PC-3 (cell line): ENCODE measurements around the gene TXNDC17. TPM values are rescaled to one million over a fixed set of nuclear protein-coding genes. Genes with fewer than 3 reads are reported as not detected.
"Not testable (repeated sequence)": the region's sequence is repeated elsewhere in the genome, so short reads cannot be mapped to it uniquely, and the experiment has no call there.

Experiments
- ATAC-seq: fragments of 200-7000 bp; cut with Tn5 transposase; 2 replicates; pipeline ENCODE4 v1.9.1; 2020; ENCODE audit warnings: mild to moderate bottlenecking, moderate library complexity
- BruUV-seq: library from RNA; stranded (reverse); fragments of 400-500 nt; replicated peaks from 2 replicates; lab custom pipeline; 2021; lab: Mats Ljungman, UMichigan
- CTCF ChIA-PET: fragments of 300-600 bp; sonication (Branson Sonifier 250); formaldehyde crosslinking; loops from one replicate; lab custom pipeline; 2022; ENCODE audit warnings: antibody characterized with exemption; lab: Charles Lee
- POLR2A ChIA-PET: fragments of 300-600 bp; sonication (Branson Sonifier 250); formaldehyde crosslinking; loops from one replicate; lab custom pipeline; 2022; ENCODE audit warnings: antibody characterized with exemption; ENCODE audit not compliant: unreplicated experiment; lab: Charles Lee
- DNase-seq: peaks from one replicate; pipeline ENCODE4 v3.0.0-alpha.2; 2015
- H2AFZ ChIP-seq: fragments of 300-600 bp; sonication (generic); 2 replicates; pipeline ENCODE4 v1.6.0; 2016; ENCODE audit warnings: antibody characterized with exemption, low read length
- H3F3A ChIP-seq: fragments of 300-600 bp; sonication (generic); one replicate; pipeline ENCODE4 v1.6.0; 2017; ENCODE audit warnings: antibody characterized with exemption, low read length, control low read depth, mild to moderate bottlenecking; ENCODE audit not compliant: unreplicated experiment
- H3K27ac ChIP-seq: fragments of 300-600 bp; sonication (generic); 2 replicates; pipeline ENCODE4 v1.5.1; 2016; ENCODE audit warnings: mild to moderate bottlenecking, low read length
- H3K27me3 ChIP-seq: fragments of 300-600 bp; sonication (generic); 2 replicates; pipeline ENCODE4 v1.6.1; 2016; ENCODE audit warnings: low read length, mixed read lengths
- H3K36me3 ChIP-seq: fragments of 300-600 bp; sonication (generic); 2 replicates; pipeline ENCODE4 v1.6.1; 2016; ENCODE audit warnings: low read depth, mixed run types, low read length, mixed read lengths
- H3K4me1 ChIP-seq: fragments of 300-600 bp; sonication (generic); 2 replicates; pipeline ENCODE4 v1.5.1; 2016; ENCODE audit warnings: low read length; ENCODE audit not compliant: insufficient read depth
- H3K4me2 ChIP-seq: fragments of 300-600 bp; sonication (generic); 2 replicates; pipeline ENCODE4 v1.6.0; 2016; ENCODE audit warnings: low read length
- H3K4me3 ChIP-seq: fragments of 300-600 bp; sonication (generic); 2 replicates; pipeline ENCODE4 v1.5.1; 2016; ENCODE audit warnings: mild to moderate bottlenecking, low read length, mixed read lengths
- H3K79me2 ChIP-seq: fragments of 300-600 bp; sonication (generic); 2 replicates; pipeline ENCODE4 v1.6.1; 2017; ENCODE audit warnings: low read length, mixed read lengths
- H3K9ac ChIP-seq: fragments of 300-600 bp; sonication (generic); 2 replicates; pipeline ENCODE4 v1.6.0; 2016; ENCODE audit warnings: mild to moderate bottlenecking, low read length
- H3K9me2 ChIP-seq: fragments of 300-600 bp; sonication (generic); replicated peaks from 2 replicates; pipeline ENCODE4 v1.6.1; 2016; ENCODE audit warnings: mixed run types, low read length, mixed read lengths
- H3K9me3 ChIP-seq: fragments of 300-600 bp; sonication (generic); 2 replicates; pipeline ENCODE4 v1.6.1; 2016; ENCODE audit warnings: low read length, mixed read lengths
- H4K20me1 ChIP-seq: fragments of 300-600 bp; sonication (generic); 2 replicates; pipeline ENCODE4 v1.6.1; 2016; ENCODE audit warnings: low read length, mixed read lengths
- CTCF ChIP-seq: fragments of 300-600 bp; sonication (generic); conservative IDR thresholded peaks from 2 replicates; pipeline ENCODE4 v1.5.1; 2017; ENCODE audit warnings: antibody characterized with exemption, low read depth, mild to moderate bottlenecking, low read length
- EZH2 ChIP-seq: fragments of 300-600 bp; sonication (generic); IDR thresholded peaks from one replicate; pipeline ENCODE4 v1.6.1; 2017; ENCODE audit warnings: antibody characterized with exemption, mild to moderate bottlenecking, low read length; ENCODE audit not compliant: unreplicated experiment
- EZH2phosphoT487 ChIP-seq: fragments of 300-600 bp; sonication (generic); IDR thresholded peaks from 2 replicates; pipeline ENCODE4 v1.6.1; 2018; ENCODE audit warnings: mild to moderate bottlenecking, antibody characterized with exemption, low read length, borderline replicate concordance
- intact Hi-C: fragments of 100-400 bp; cut with micrococcal nuclease; formaldehyde crosslinking; loops from 2 replicates; pipeline ENCODE4 v1.9.0; 2023
- total RNA-seq: library from RNA; depleted of rRNA; stranded (reverse); fragments of >200 nt; gene quantifications from 2 replicates; pipeline ENCODE4 v1.2.3, GENCODE V29; 2014

TXNDC17 gene
- total RNA-seq, 1 experiment from 2014 or later: 248 TPM

- Histone ChIP-seq H3K36me3 (no peaks in the 10 kb centered on the region), H3K9ac (no peak overlapping the region), H3K27ac (no peak overlapping the region), H3K9me2 (no peaks in the 10 kb centered on the region), H3F3A (no peaks in the 10 kb centered on the region), H3K79me2 (no peaks in the 10 kb centered on the region), H3K4me2 (no peak overlapping the region), H4K20me1 (no peaks in the 10 kb centered on the region), H3K4me3 (no peak overlapping the region), H2AFZ (no peak overlapping the region), H3K9me3 (no peaks in the 10 kb centered on the region), H3K4me1 (no peaks in the 10 kb centered on the region), H3K27me3 (no peaks in the 10 kb centered on the region)
- TF ChIP-seq CTCF (no peak), EZH2phosphoT487 (no peak), EZH2 (no peak)
- ChIA-PET POLR2A (no interaction called here), CTCF (no interaction called here)
- BruUV-seq: no TSS peak
- no peak for DNase-seq
- ATAC-seq: no peak
- intact Hi-C loops: no loop called here
These were observed 48.1 kb downstream of the TXNDC17 start for GRCh38 chr17:6688944-6689343.

- no peak for DNase-seq
These were observed 49.8 kb downstream of the TXNDC17 start for GRCh38 chr17:6690641-6691040.

GRCh38 chr17:6691546-6691945 is 50.7 kb downstream of the TXNDC17 start:
- ATAC-seq: no peak
- no TSS peak for BruUV-seq
- CTCF ChIA-PET: no interaction called here

More at GRCh38 chr17:6690641-6691040, 49.8 kb downstream of the TXNDC17 start:
- Histone ChIP-seq H3K79me2 (no peaks in the 10 kb centered on the region), H3K4me1 (no peaks in the 10 kb centered on the region), H3K36me3 (no peaks in the 10 kb centered on the region), H3K9ac (no peak overlapping the region), H2AFZ (no peak overlapping the region), H3K9me3 (no peaks in the 10 kb centered on the region), H3K4me2 (no peak overlapping the region), H4K20me1 (no peaks in the 10 kb centered on the region), H3K27me3 (no peaks in the 10 kb centered on the region), H3K9me2 (no peaks in the 10 kb centered on the region), H3K4me3 (no peak overlapping the region), H3F3A (no peaks in the 10 kb centered on the region), H3K27ac (no peak overlapping the region)
- ChIA-PET POLR2A (no interaction called here), CTCF (no interaction called here)
- no peak for TF ChIP-seq CTCF
- TF ChIP-seq EZH2phosphoT487: no peak
- TF ChIP-seq EZH2: no peak
- no TSS peak for BruUV-seq
- ATAC-seq: no peak
- intact Hi-C loops: no loop called here

GRCh38 chr17:6691958-6692357 is 51.1 kb downstream of the TXNDC17 start:
- H3K79me2 ChIP-seq, H3F3A ChIP-seq, DNase-seq, H3K27ac ChIP-seq, H3K4me2 ChIP-seq, intact Hi-C loops, H2AFZ ChIP-seq, H3K9me3 ChIP-seq, H3K9ac ChIP-seq, POLR2A ChIA-PET, H3K27me3 ChIP-seq, H3K36me3 ChIP-seq, H3K4me1 ChIP-seq, H3K9me2 ChIP-seq, H4K20me1 ChIP-seq, BruUV-seq, H3K4me3 ChIP-seq, ATAC-seq, CTCF ChIA-PET: not testable (repeated sequence)

More at GRCh38 chr17:6691546-6691945, 50.7 kb downstream of the TXNDC17 start:
- H3K27me3 ChIP-seq: no peaks in the 10 kb centered on the region
- H3K27ac ChIP-seq: no peak overlapping the region
- H3F3A ChIP-seq: no peaks in the 10 kb centered on the region
- H3K36me3 ChIP-seq: no peaks in the 10 kb centered on the region
- H3K4me2 ChIP-seq: no peak overlapping the region
- H3K4me3 ChIP-seq: no peak overlapping the region
- intact Hi-C loops: no loop called here
- no peaks in the 10 kb centered on the region for H3K79me2 ChIP-seq
- no peaks in the 10 kb centered on the region for H4K20me1 ChIP-seq
- H3K4me1 ChIP-seq: no peaks in the 10 kb centered on the region
- H3K9ac ChIP-seq: no peak overlapping the region
- POLR2A ChIA-PET: no interaction called here
- TF ChIP-seq EZH2phosphoT487 (no peak), EZH2 (no peak), CTCF (no peak)
- DNase-seq: no peak
- no peaks in the 10 kb centered on the region for H3K9me2 ChIP-seq
- no peak overlapping the region for H2AFZ ChIP-seq
- H3K9me3 ChIP-seq: no peaks in the 10 kb centered on the region
